Measurements from ENCODE around the gene ADD3. TPM values are rescaled to one million over a fixed set of nuclear protein-coding genes. Genes with fewer than 3 reads are reported as not detected.

Gene ADD3
- total RNA-seq, 3 donors from 2014 or later (not counting 1 experiment from before 2014, with no cell fraction given) = 341 to 437 (median 344) TPM

- no peaks in the 10 kb centered on the region for H3K9me3 ChIP-seq (ENCODE audit: control insufficient read depth, insufficient read depth, low read length)
- Mint-ChIP-seq H3K27me3 (ENCODE audit: low read depth in 2 of 2) (no peaks in the 10 kb centered on the region), H3K27ac (peak overlapping the region; percentile 83 to 92), H3K36me3 (no peaks in the 10 kb centered on the region), H3K4me3 (no peak overlapping the region), H3K4me1 (peaks cover 74 to 80% of the 10 kb centered on the region in 2 donors), H3K9me3 (no peaks in the 10 kb centered on the region)
- WGBS (ENCODE audit: insufficient coverage) = no CpG with 5 or more reads among the region's 2 CpGs
- no peaks in the 10 kb centered on the region for H3K36me3 ChIP-seq (ENCODE audit: control insufficient read depth, insufficient read depth, low read length)
- ATAC-seq (no peak), DNase-seq (no peak)
- no peak overlapping the region for H3K4me3 ChIP-seq (ENCODE audit: low read length)
- H3K27ac ChIP-seq (ENCODE audit: low read length) = no peak overlapping the region
- intact Hi-C loops (cut with micrococcal nuclease) = no loop called here
- TF ChIP-seq CTCF (IDR thresholded peaks at IDR 0.05) = no peak
- peaks cover 13% of the 10 kb centered on the region for H3K4me1 ChIP-seq (ENCODE audit: control insufficient read depth, insufficient read depth, low read length)
- H3K27me3 ChIP-seq (ENCODE audit: control insufficient read depth, insufficient read depth, low read length) = no peaks in the 10 kb centered on the region
Observed at GRCh38 chr10:110056822-110057221, 49.0 kb downstream of the ADD3 start.

- Histone ChIP-seq H3K4me1 (ENCODE audit: control insufficient read depth, insufficient read depth, low read length) (peaks cover 7% of the 10 kb centered on the region), H3K27me3 (ENCODE audit: control insufficient read depth, insufficient read depth, low read length) (no peaks in the 10 kb centered on the region), H3K4me3 (ENCODE audit: low read length) (no peak overlapping the region), H3K9me3 (ENCODE audit: control insufficient read depth, insufficient read depth, low read length) (no peaks in the 10 kb centered on the region), H3K36me3 (ENCODE audit: control insufficient read depth, insufficient read depth, low read length) (no peaks in the 10 kb centered on the region), H3K27ac (ENCODE audit: low read length) (no peak overlapping the region)
- TF ChIP-seq CTCF (IDR thresholded peaks at IDR 0.05) = no peak
- intact Hi-C loops (cut with micrococcal nuclease) = no loop called here
- ATAC-seq (no peak), DNase-seq (no peak)
- no peaks in the 10 kb centered on the region for H3K36me3 Mint-ChIP-seq
- H3K9me3 Mint-ChIP-seq = no peaks in the 10 kb centered on the region
- 100% methylated on average over 1 of the region's 1 CpG for WGBS (ENCODE audit: insufficient coverage)
- H3K27me3 Mint-ChIP-seq (ENCODE audit: low read depth in 2 of 2) = no peaks in the 10 kb centered on the region
- H3K4me3 Mint-ChIP-seq = peak overlapping the region; percentile 18
- H3K4me1 Mint-ChIP-seq = peaks cover 68 to 75% of the 10 kb centered on the region in 2 donors
- peak overlapping the region; percentile 83 to 92 for H3K27ac Mint-ChIP-seq
Observed at GRCh38 chr10:110057456-110057855, 49.7 kb downstream of the ADD3 start.

GRCh38 chr10:110058212-110058611 lies 50.4 kb downstream of the ADD3 start:
- TF ChIP-seq CTCF (IDR thresholded peaks at IDR 0.05) = no peak
- Histone ChIP-seq H3K4me3 (ENCODE audit: low read length) (no peak overlapping the region), H3K27ac (ENCODE audit: low read length) (peak overlapping the region; percentile 56), H3K36me3 (ENCODE audit: control insufficient read depth, insufficient read depth, low read length) (no peaks in the 10 kb centered on the region), H3K9me3 (ENCODE audit: control insufficient read depth, insufficient read depth, low read length) (no peaks in the 10 kb centered on the region), H3K4me1 (ENCODE audit: control insufficient read depth, insufficient read depth, low read length) (peaks cover 7% of the 10 kb centered on the region), H3K27me3 (ENCODE audit: control insufficient read depth, insufficient read depth, low read length) (no peaks in the 10 kb centered on the region)
- intact Hi-C loops (cut with micrococcal nuclease) = no loop called here
- Mint-ChIP-seq H3K27me3 (ENCODE audit: low read depth in 2 of 2) (no peaks in the 10 kb centered on the region), H3K9me3 (no peaks in the 10 kb centered on the region), H3K36me3 (no peaks in the 10 kb centered on the region), H3K4me1 (peaks cover 67 to 73% of the 10 kb centered on the region in 2 donors), H3K4me3 (peak overlapping the region; percentile 67), H3K27ac (peak overlapping the region; percentile 83 to 92)
- peak; percentile 52 to 76 (median 67) for ATAC-seq
- 14% methylated on average over 5 of the region's 5 CpGs for WGBS (ENCODE audit: insufficient coverage)
- peak in 1 of 2 donors; percentile 46 for DNase-seq

GRCh38 chr10:110059925-110060324 lies 52.1 kb downstream of the ADD3 start:
- Mint-ChIP-seq H3K27ac (peak overlapping the region; percentile 83 to 92), H3K9me3 (no peaks in the 10 kb centered on the region), H3K27me3 (ENCODE audit: low read depth in 2 of 2) (no peaks in the 10 kb centered on the region), H3K4me1 (peaks cover 70 to 77% of the 10 kb centered on the region in 2 donors), H3K36me3 (no peaks in the 10 kb centered on the region), H3K4me3 (no peak overlapping the region)
- Histone ChIP-seq H3K4me1 (ENCODE audit: control insufficient read depth, insufficient read depth, low read length) (peaks cover 10% of the 10 kb centered on the region), H3K4me3 (ENCODE audit: low read length) (no peak overlapping the region), H3K27me3 (ENCODE audit: control insufficient read depth, insufficient read depth, low read length) (no peaks in the 10 kb centered on the region), H3K36me3 (ENCODE audit: control insufficient read depth, insufficient read depth, low read length) (no peaks in the 10 kb centered on the region), H3K9me3 (ENCODE audit: control insufficient read depth, insufficient read depth, low read length) (no peaks in the 10 kb centered on the region), H3K27ac (ENCODE audit: low read length) (peak overlapping the region; percentile 24)
- intact Hi-C loops (cut with micrococcal nuclease) = no loop called here
- ATAC-seq = peak; percentile 41 to 55 (median 50)
- WGBS (ENCODE audit: insufficient coverage) = 43% methylated on average over 2 of the region's 4 CpGs
- DNase-seq = no peak
- TF ChIP-seq CTCF (IDR thresholded peaks at IDR 0.05) = no peak

All from natural killer cell (primary cell).